H1 (cell line): ENCODE measurements around the gene CTIF. TPM values are rescaled to one million over a fixed set of nuclear protein-coding genes. Genes with fewer than 3 reads are reported as not detected.

Experiments used
- CTCF ChIA-PET: fragments of 300-600 bp; sonication (Branson Sonifier 250); formaldehyde crosslinking; loops from one replicate; lab custom pipeline; 2021; ENCODE audit not compliant: partially characterized antibody; lab: Charles Lee
- POLR2A ChIA-PET: fragments of 300-600 bp; sonication (Branson Sonifier 250); formaldehyde crosslinking; loops from one replicate; lab custom pipeline; 2021; ENCODE audit warnings: inconsistent platforms; ENCODE audit not compliant: partially characterized antibody; lab: Charles Lee
- DNase-seq, 2 experiments: peaks; one replicate each; pipeline versions ENCODE4 v3.0.0 to v3.0.0-alpha.2; 2010 to 2022; ENCODE audit warnings: low spot score in 2 of 2, low read depth in 1 of 2, mixed read lengths in 1 of 2
- FAIRE-seq: peaks from 2 replicates; lab custom pipeline; 2011; peaks lifted over from hg19 to GRCh38; lab: Jason Lieb, UNC
- H2AFZ ChIP-seq: 2 replicates; pipeline ENCODE4 v1.8.1; 2012; ENCODE audit warnings: low read length, inconsistent platforms
- H2AK5ac ChIP-seq: 2 replicates; pipeline ENCODE4 v1.6.1; 2013; ENCODE audit warnings: low read depth, low read length
- H2BK120ac ChIP-seq: replicated peaks from 2 replicates; pipeline ENCODE3; 2013; ENCODE audit warnings: low read depth, low read length, inconsistent platforms
- H2BK12ac ChIP-seq: 2 replicates; pipeline ENCODE4 v1.6.1; 2013; ENCODE audit warnings: low read depth, low read length
- H2BK15ac ChIP-seq: 2 replicates; pipeline ENCODE4 v1.6.1; 2013; ENCODE audit warnings: low read length
- H2BK20ac ChIP-seq: 2 replicates; pipeline ENCODE4 v1.6.1; 2013; ENCODE audit warnings: low read length
- H2BK5ac ChIP-seq: 2 replicates; pipeline ENCODE4 v1.6.1; 2013; ENCODE audit warnings: low read depth, low read length
- H3K14ac ChIP-seq: 2 replicates; pipeline ENCODE4 v1.6.1; 2013; ENCODE audit warnings: inconsistent platforms; ENCODE audit not compliant: insufficient read length
- H3K18ac ChIP-seq: 2 replicates; pipeline ENCODE4 v1.6.1; 2013; ENCODE audit warnings: low read length; ENCODE audit errors: extremely low read depth
- H3K23ac ChIP-seq: 2 replicates; pipeline ENCODE4 v1.6.1; 2013; ENCODE audit warnings: inconsistent platforms; ENCODE audit not compliant: insufficient read length
- H3K23me2 ChIP-seq: 2 replicates; pipeline ENCODE4 v1.6.1; 2013; ENCODE audit warnings: low read depth, low read length
- H3K27ac ChIP-seq: 2 replicates; pipeline ENCODE4 v1.6.1; 2011; ENCODE audit warnings: low read depth, low read length, inconsistent platforms
- H3K27me3 ChIP-seq, 4 experiments: replicated peaks in 1 of 4; 1 replicate in 1 of 4; 2 replicates in 3 of 4; pipeline versions ENCODE4 v1.6.1 to v1.8.1; 2011 to 2013; ENCODE audit warnings: low read length in 3 of 4, mild to moderate bottlenecking in 3 of 4, inconsistent platforms in 2 of 4, mixed read lengths in 2 of 4, moderate library complexity in 1 of 4; ENCODE audit not compliant: control insufficient read depth in 3 of 4, insufficient read depth in 3 of 4; ENCODE audit errors: extremely low read depth in 1 of 4
- H3K36me3 ChIP-seq, 4 experiments: 2 replicates each; pipeline versions ENCODE4 v1.6.1 to v1.8.1; 2011 to 2013; ENCODE audit warnings: mild to moderate bottlenecking in 4 of 4, low read length in 3 of 4, moderate library complexity in 2 of 4, control low read depth in 1 of 4, inconsistent platforms in 1 of 4; ENCODE audit not compliant: insufficient read depth in 4 of 4, control insufficient read depth in 2 of 4
- H3K4ac ChIP-seq: replicated peaks from 2 replicates; pipeline ENCODE3; 2013; ENCODE audit warnings: low read length, low read depth, mixed read lengths, inconsistent platforms; ENCODE audit not compliant: insufficient read length
- H3K4me1 ChIP-seq, 4 experiments: replicated peaks in 1 of 4; 1 replicate in 1 of 4; 2 replicates in 3 of 4; pipeline versions ENCODE4 v1.6.1 to v1.8.1; 2011 to 2013; ENCODE audit warnings: low read length in 3 of 4, inconsistent platforms in 2 of 4, mixed read lengths in 1 of 4; ENCODE audit not compliant: insufficient read depth in 4 of 4, control insufficient read depth in 3 of 4
- H3K4me2 ChIP-seq, 2 experiments: 2 replicates each; pipeline versions ENCODE4 v1.6.1 to v1.8.1; 2011 to 2013; ENCODE audit warnings: low read depth in 2 of 2, low read length in 2 of 2, control low read depth in 1 of 2, inconsistent platforms in 1 of 2, mild to moderate bottlenecking in 1 of 2; ENCODE audit not compliant: insufficient read depth in 1 of 2
- H3K4me3 ChIP-seq, 4 experiments: fragments of 200-600, 300-600 bp in 1 of 4; sonication (generic), shearing (Covaris generic), sonication (Bioruptor Twin) in 1 of 4; 2 replicates each; pipeline versions ENCODE4 v1.5.1 to v1.8.1; 2011 to 2016; ENCODE audit warnings: low read length in 4 of 4, low read depth in 3 of 4, control low read depth in 2 of 4, inconsistent platforms in 2 of 4, mild to moderate bottlenecking in 2 of 4, mixed read lengths in 1 of 4, moderate library complexity in 1 of 4; ENCODE audit not compliant: insufficient read depth in 2 of 4; ENCODE audit errors: extremely low read depth in 1 of 4
- H3K56ac ChIP-seq: replicated peaks from 2 replicates; pipeline ENCODE3; 2013; ENCODE audit warnings: low read depth, mild to moderate bottlenecking, mixed read lengths, low read length, inconsistent platforms; ENCODE audit not compliant: insufficient read length
- H3K79me1 ChIP-seq: 2 replicates; pipeline ENCODE4 v1.6.1; 2013; ENCODE audit warnings: low read depth, low read length, control low read depth
- H3K79me2 ChIP-seq, 2 experiments: 2 replicates each; pipeline versions ENCODE4 v1.6.1 to v1.8.1; 2012 to 2013; ENCODE audit warnings: low read length in 2 of 2, mild to moderate bottlenecking in 2 of 2, inconsistent platforms in 1 of 2; ENCODE audit not compliant: insufficient read depth in 2 of 2, control insufficient read depth in 1 of 2
- H3K9ac ChIP-seq, 4 experiments: replicated peaks in 1 of 4; 1 replicate in 1 of 4; 2 replicates in 3 of 4; pipeline versions ENCODE4 v1.6.1 to v1.8.1; 2011 to 2013; ENCODE audit warnings: low read depth in 3 of 4, low read length in 3 of 4, control low read depth in 2 of 4, mild to moderate bottlenecking in 2 of 4, moderate library complexity in 2 of 4, inconsistent platforms in 1 of 4; ENCODE audit errors: extremely low read depth in 1 of 4
- H3K9me3 ChIP-seq, 2 experiments: 2 replicates each; pipeline versions ENCODE4 v1.6.1 to v1.8.1; 2012 to 2013; ENCODE audit warnings: mild to moderate bottlenecking in 2 of 2, moderate library complexity in 2 of 2, control low read depth in 1 of 2, inconsistent platforms in 1 of 2, low read depth in 1 of 2, low read length in 1 of 2, mixed read lengths in 1 of 2; ENCODE audit not compliant: insufficient read depth in 2 of 2
- H4K20me1 ChIP-seq, 2 experiments: replicated peaks in 1 of 2; 2 replicates each; pipeline versions ENCODE3 to v1.8.1; 2011 to 2013; ENCODE audit warnings: inconsistent platforms in 2 of 2, low read length in 2 of 2, mild to moderate bottlenecking in 1 of 2; ENCODE audit not compliant: insufficient read depth in 2 of 2, control insufficient read depth in 1 of 2
- H4K5ac ChIP-seq: 2 replicates; pipeline ENCODE4 v1.6.1; 2013; ENCODE audit warnings: low read length, low read depth, mixed read lengths, inconsistent platforms; ENCODE audit not compliant: insufficient read length
- H4K8ac ChIP-seq: 2 replicates; pipeline ENCODE4 v1.8.0; 2013; ENCODE audit warnings: mild to moderate bottlenecking, moderate library complexity, low read length, inconsistent platforms; ENCODE audit not compliant: insufficient read depth; ENCODE audit errors: extremely low read depth
- H4K91ac ChIP-seq: replicated peaks from 2 replicates; pipeline ENCODE3; 2013; ENCODE audit warnings: low read length, mixed read lengths, inconsistent platforms; ENCODE audit not compliant: insufficient read length
- BRCA1 ChIP-seq: IDR thresholded peaks from 2 replicates; pipeline ENCODE4 v1.6.1; 2012; ENCODE audit warnings: low read depth, low read length, improper control_type of control experiment
- EZH2 ChIP-seq: fragments of 200-600 bp; sonication (generic); IDR thresholded peaks from 2 replicates; pipeline ENCODE4 v1.7.1; 2012; ENCODE audit warnings: low read depth, mild to moderate bottlenecking, moderate library complexity, low read length, inconsistent platforms; ENCODE audit not compliant: severe bottlenecking
- WGBS, 2 experiments: shearing (Covaris generic) in 1 of 2; methylation state at CpG; one replicate each; pipeline versions ENCODE4 v1.1.6 to v1.1.7; 2013 to 2015; ENCODE audit warnings: low lambda C conversion rate in 2 of 2, mixed read lengths in 2 of 2, inconsistent platforms in 1 of 2, low coverage in 1 of 2, missing lambda C conversion rate in 1 of 2; ENCODE audit not compliant: insufficient replicate concordance in 2 of 2, insufficient coverage in 1 of 2, insufficient read length in 1 of 2; ENCODE audit errors: extremely low coverage in 1 of 2, missing lambda C conversion rate in 1 of 2; 5-methylcytosine and 5-hydroxymethylcytosine counted together
- polyA plus RNA-seq, 7 experiments: library from polyadenylated mRNA; depleted of rRNA in 3 of 7; stranded (reverse) in 5 of 7; unstranded in 2 of 7; fragments of >200 nt in 5 of 7; fragments of 200-250 nt in 2 of 7; gene quantifications; 1 replicate in 5 of 7; 2 replicates in 1 of 7; 4 replicates in 1 of 7; pipeline versions ENCODE4 v1.2.1 to v1.2.3, GENCODE V29; 2011 to 2013; ENCODE audit warnings: missing spikeins in 2 of 7, mixed read lengths in 2 of 7
- total RNA-seq: library from RNA; stranded (reverse); fragmentation: NEBNext Ultra II Directional; extraction: Animal tissue kit (Norgen Biotek cat#: 25700); gene quantifications from 2 replicates; pipeline ENCODE4 v1.2.1, GENCODE V29; 2021

CTIF gene
- total and polyA plus RNA-seq, 2 of the 8 experiments (the other 6 are each of a cell fraction or from before 2014, with no cell fraction given) = 9.0 to 17.8 TPM

- H3K9me3 ChIP-seq = no peaks in the 10 kb centered on the region
- no peak overlapping the region for H2AFZ ChIP-seq
- H3K23ac ChIP-seq = no peak overlapping the region
- no peak overlapping the region for H4K5ac ChIP-seq
- no peaks in the 10 kb centered on the region for H4K20me1 ChIP-seq
- no peak overlapping the region for H2BK20ac ChIP-seq
- H3K36me3 ChIP-seq = no peaks in the 10 kb centered on the region
- no peak overlapping the region for H3K56ac ChIP-seq
- no peak overlapping the region for H2BK15ac ChIP-seq
- H3K4me1 ChIP-seq = no peaks in the 10 kb centered on the region
- DNase-seq (no peak), FAIRE-seq (no peak)
- no peak overlapping the region for H3K9ac ChIP-seq
- no peak overlapping the region for H3K27ac ChIP-seq
- no peaks in the 10 kb centered on the region for H3K23me2 ChIP-seq
- H2AK5ac ChIP-seq = no peak overlapping the region
- H4K91ac ChIP-seq = no peak overlapping the region
- no peak overlapping the region for H2BK5ac ChIP-seq
- H3K18ac ChIP-seq = no peak overlapping the region
- H3K27me3 ChIP-seq = no peaks in the 10 kb centered on the region
- H3K79me1 ChIP-seq = no peaks in the 10 kb centered on the region
- 86% methylated on average over 5 of the region's 5 CpGs; no CpG with 5 or more reads in 1 of the 2 experiments for WGBS, 2 experiments
- H3K4me3 ChIP-seq = no peak overlapping the region
- H3K14ac ChIP-seq = no peak overlapping the region
- no peak overlapping the region for H3K4ac ChIP-seq
- no peak overlapping the region; the same call in 1 of the 2 replicates for H2BK12ac ChIP-seq
- H3K4me2 ChIP-seq = no peak overlapping the region
- no peak overlapping the region for H4K8ac ChIP-seq
- H2BK120ac ChIP-seq = no peak overlapping the region
- CTCF ChIA-PET = interaction anchor here (1.0 to 1.6 kb wide), 3 partner anchors 14 to 57 kb away, joined by 3 to 4 read pairs (median 3); no protein-coding TSS in a partner anchor
- TF ChIP-seq BRCA1 (no peak), EZH2 (no peak)
- POLR2A ChIA-PET = interaction anchor here (1.6 kb wide), 1 partner anchor 35 kb away, joined by 3 read pairs; no protein-coding TSS in a partner anchor
- H3K79me2 ChIP-seq = no peaks in the 10 kb centered on the region
Measured at GRCh38 chr18:48724939-48725338, 186.1 kb downstream of the CTIF start.
